CD4-positive, alpha-beta T cell treated with Interleukin-4 for 4 hours (primary cell): ENCODE results near the gene SEC31A.
"Not testable (repeated sequence)": the region's sequence is repeated elsewhere in the genome, so short reads cannot be mapped to it uniquely, and the experiment has no call there.

Source experiments
- DNase-seq: peaks from one replicate; pipeline ENCODE4 v3.0.0-alpha.2; 2020

The SEC31A gene

GRCh38 chr4:82891707-82892466 is 934 bp upstream of the SEC31A start:
- no peak for DNase-seq

- no peak for DNase-seq
Measured at GRCh38 chr4:82890528-82890900, 439 bp downstream of the SEC31A start.

GRCh38 chr4:82889287-82889686 is 1.7 kb downstream of the SEC31A start:
- DNase-seq: no peak

GRCh38 chr4:82886147-82886942 is 4.6 kb downstream of the SEC31A start:
- no peak for DNase-seq

GRCh38 chr4:82885410-82885809 is 5.5 kb downstream of the SEC31A start:
- DNase-seq: no peak

- DNase-seq: no peak
Measured at GRCh38 chr4:82868572-82868971, 22.4 kb downstream of the SEC31A start.

GRCh38 chr4:82866706-82867385 is 24.1 kb downstream of the SEC31A start:
- DNase-seq: no peak

GRCh38 chr4:82866033-82866432 is 24.9 kb downstream of the SEC31A start:
- DNase-seq: not testable (repeated sequence)

GRCh38 chr4:82865592-82865991 is 25.4 kb downstream of the SEC31A start:
- peak; percentile 75 for DNase-seq

GRCh38 chr4:82864336-82864979 is 26.5 kb downstream of the SEC31A start:
- no peak for DNase-seq

GRCh38 chr4:82861529-82861928 is 29.4 kb downstream of the SEC31A start:
- no peak for DNase-seq

- DNase-seq: not testable (repeated sequence)
Measured at GRCh38 chr4:82860487-82860886, 30.5 kb downstream of the SEC31A start.

GRCh38 chr4:82852751-82853285 is 38.1 kb downstream of the SEC31A start:
- no peak for DNase-seq

- DNase-seq: peak; percentile 47
Measured at GRCh38 chr4:82851885-82852750, 38.8 kb downstream of the SEC31A start.

GRCh38 chr4:82851318-82851717 is 39.6 kb downstream of the SEC31A start:
- no peak for DNase-seq

- DNase-seq: no peak
Measured at GRCh38 chr4:82850684-82851083, 40.3 kb downstream of the SEC31A start.

GRCh38 chr4:82848706-82849105 is 42.2 kb downstream of the SEC31A start:
- no peak for DNase-seq

- DNase-seq: no peak
Measured at GRCh38 chr4:82842593-82842992, 48.4 kb downstream of the SEC31A start.

- DNase-seq: no peak
Measured at GRCh38 chr4:82839624-82840023, 51.3 kb downstream of the SEC31A start.

GRCh38 chr4:82833696-82834313 is 57.1 kb downstream of the SEC31A start:
- DNase-seq: no peak

- DNase-seq: not testable (repeated sequence)
Measured at GRCh38 chr4:82833060-82833459, 57.9 kb downstream of the SEC31A start.
